Activated CD4-positive, alpha-beta T cell treated with anti-CD3 and anti-CD28 coated beads for 24 hours (primary cell): Measurements from ENCODE around the gene C1QTNF6.
"Not testable (repeated sequence)": the region's sequence is repeated elsewhere in the genome, so short reads cannot be mapped to it uniquely, and the experiment has no call there.

Experiments
- DNase-seq, 2 donors: peaks; one replicate each; pipeline ENCODE4 v3.0.0-alpha.2; 2020; ENCODE audit warnings: low read depth in 2 of 2

C1QTNF6 gene

GRCh38 chr22:37206841-37207821, 19.1 kb upstream of the C1QTNF6 start:
- DNase-seq: no peak

DNA sequence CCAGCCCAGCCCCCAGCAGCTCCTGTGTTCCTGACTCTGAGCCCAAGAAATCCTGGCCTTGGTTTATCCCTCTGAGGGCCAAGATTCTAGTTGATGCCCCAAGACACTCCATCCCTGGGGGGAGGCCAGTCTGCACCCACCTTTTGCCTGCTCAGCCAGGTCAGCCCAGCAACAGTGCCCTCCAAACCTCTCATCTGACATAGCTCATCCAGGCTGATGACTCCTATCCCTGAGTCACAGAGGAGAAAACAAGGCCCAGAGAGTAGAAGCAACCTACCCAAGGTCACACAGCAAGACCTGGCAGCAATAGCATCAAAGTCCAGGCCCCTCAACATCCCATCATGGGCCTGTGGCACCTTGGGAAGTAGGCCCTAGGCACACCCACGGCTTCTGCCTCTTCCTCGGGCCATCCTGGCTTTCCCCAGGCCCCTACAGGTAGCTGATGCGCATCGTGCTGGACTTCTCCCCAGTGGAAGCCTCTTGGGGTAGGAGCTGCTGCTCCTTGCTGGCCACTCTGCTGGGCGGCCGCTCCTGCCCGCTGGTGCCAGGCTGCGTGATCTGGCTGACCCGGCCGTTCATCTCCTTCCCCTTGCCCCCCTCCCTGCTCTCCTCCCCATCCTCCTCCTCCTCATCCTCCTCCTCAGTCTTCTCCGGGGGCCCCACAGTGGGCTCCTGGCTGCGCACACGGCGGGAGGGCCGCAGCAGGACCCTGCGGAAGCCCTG, 18.2 kb upstream of the C1QTNF6 start:
- no peak for DNase-seq

DNA sequence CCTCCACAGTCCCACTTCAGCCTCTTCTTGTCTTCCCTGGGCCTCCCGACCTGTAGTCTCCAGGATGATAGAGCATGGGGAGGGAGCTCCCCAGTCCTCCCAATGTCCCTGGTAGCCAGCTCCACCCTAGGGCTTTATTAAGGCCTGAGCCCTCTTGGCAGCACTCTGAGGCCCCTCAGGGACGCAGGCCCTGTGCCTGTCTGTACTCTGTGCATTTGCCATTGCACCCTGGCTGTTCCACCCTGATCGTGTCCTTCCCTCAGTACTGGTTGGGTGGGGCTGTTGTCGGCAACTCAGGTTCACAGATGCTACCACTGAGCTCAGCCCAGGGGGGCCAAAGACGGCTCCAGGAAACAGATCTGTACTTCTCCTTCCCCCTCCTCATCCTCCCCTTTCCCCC, 17.0 kb upstream of the C1QTNF6 start:
- DNase-seq: no peak

DNA sequence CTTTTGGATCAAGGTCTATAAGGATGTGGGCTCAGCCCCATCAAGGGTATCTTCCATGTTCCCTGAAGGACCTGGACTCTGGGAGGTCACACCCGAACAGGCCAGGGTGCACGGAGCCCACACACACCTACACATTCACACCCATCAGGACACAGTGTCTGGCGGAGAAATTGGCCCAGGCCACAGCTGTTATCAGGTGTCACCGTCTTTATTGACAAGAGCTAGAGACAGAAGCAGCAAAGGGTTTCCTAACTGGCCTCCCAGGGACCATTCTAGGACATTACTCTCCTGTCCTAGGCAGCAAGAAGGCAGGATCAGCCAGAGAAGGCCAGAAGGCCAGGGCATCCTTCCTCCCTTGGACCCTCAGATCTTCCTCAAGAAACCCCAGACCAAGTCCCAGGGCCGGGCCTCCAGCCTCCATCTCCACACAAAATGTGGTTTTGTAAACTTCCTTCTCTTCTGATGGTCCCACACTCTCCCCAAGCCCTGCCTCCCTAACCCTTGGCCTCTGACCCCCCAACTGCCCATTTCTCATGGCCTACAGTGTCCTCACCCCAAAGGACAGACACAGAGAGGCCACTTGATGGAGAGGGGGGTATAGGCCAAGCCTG, 16.1 kb upstream of the C1QTNF6 start:
- no peak for DNase-seq

DNA sequence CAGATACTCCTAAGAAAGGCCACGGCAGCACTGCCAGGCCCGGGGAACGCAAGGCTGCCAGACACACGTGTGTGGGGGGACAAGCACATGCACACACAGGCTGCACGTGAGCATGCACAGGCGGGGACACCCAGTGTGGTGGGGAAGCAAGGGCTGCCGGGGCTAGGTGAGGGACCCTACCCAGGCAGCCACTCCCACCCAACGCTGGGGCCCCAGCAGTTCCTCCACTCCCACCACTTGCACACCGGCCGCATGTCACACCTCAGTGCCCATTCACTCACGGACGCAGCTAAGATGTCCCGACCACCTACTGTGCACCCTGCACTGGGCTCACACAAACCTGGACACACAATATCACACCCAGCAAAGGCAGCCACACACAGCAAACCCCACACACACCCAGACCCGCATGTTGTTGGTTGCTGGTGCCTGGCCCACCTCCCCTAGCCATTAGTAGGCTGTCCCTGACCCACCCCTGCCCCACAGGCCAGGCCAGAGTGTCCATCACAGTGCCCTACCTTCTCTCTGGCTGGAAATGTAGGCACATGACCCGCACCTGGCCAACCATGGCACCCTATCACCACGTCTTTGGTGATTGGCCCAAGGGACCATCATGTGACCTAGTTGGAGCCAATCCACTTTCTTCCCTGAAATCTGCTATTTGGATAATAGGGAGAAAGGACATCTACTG, 15.5 kb upstream of the C1QTNF6 start:
- DNase-seq: no peak

GRCh38 chr22:37202716-37203115, 14.7 kb upstream of the C1QTNF6 start:
- DNase-seq: no peak

DNA sequence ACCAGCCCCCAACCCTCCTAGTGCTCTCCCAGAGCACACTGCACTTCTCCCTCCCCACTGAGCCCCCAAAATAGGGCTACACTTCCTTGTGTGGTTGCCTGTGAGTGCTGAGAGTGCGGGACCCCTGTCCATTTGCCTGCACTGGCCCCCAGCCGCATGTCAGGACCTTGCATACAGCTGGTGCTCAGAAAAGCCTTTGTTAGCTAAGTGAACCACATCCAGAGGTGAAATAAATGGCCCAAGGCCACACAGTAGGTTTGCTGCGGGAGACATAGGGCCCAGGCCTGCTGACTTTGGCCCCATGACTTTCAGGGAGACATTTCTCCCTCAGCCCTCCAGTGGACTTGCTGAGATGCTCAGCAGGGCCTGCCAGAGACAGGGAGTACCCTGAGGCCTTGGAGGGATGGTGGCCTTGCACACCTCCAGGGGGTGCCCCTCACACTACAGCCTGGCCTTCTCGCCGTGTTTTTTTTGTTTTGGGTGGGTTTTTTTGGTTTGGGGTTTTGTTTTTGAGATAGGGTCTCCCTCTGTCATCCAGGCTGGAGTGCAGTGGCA, 14.0 kb upstream of the C1QTNF6 start:
- no peak for DNase-seq

GRCh38 chr22:37201443-37201820, 13.4 kb upstream of the C1QTNF6 start:
- DNase-seq: not testable (repeated sequence)

DNA sequence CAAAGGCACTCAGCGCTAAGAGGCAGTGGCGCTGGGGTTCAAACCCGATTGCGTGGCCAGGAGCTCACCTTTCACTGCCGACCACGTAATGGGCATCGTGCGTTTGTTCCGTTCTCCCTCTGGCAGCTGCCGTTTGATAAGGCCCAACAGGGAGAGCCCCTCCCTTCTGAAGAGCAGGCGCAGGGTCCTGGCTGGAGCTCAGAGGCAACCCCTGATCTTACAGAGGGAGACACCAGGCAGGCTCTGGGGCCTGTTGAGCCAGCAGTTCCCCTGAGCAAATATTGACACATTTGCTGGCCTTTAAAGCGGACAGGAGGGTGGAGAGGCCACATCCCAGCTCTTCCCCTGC, 11.7 kb upstream of the C1QTNF6 start:
- no peak for DNase-seq

- peak; percentile 99 to 100 for DNase-seq
Observed at GRCh38 chr22:37199103-37199759, 11.2 kb upstream of the C1QTNF6 start.

DNA sequence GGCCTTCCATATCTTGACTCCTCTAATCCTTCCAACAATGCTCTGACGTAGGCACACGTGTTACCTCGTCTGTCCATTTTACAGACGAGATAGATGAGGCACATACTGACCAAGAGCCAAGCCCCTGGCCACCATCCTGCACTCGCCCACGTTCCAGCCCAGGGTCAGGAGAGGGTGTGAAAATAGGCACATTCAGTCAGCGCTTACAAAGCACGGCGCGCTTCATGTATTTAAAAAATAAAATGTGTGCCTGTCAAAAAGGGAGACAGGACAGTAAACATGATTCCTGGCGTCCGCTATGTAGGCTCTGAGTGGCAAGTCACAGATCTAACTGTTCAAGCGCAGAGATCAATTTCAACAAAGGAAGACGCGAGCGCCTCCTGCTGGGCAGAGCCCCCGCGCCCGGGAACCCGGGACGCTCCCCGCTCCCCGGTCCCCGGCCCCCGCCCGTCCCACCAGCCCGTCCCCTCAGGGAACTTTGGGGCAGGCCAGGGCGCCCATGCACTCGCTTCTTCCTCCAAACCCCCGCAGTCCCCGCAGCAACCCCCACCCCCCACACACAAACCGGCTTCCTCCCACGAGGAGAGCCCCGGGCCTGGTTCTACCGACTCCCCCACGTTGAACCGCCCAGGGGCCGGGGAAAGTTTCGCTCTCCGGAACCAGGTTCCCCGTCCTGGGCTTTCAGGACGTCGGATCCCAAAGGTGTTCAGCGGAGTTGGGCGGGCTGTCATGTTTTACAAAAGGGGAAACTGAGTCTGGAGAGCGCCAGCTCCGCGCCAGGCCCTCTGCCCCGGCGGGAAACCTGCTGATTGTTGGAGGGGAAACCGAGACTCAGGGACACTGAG, 10.4 kb upstream of the C1QTNF6 start:
- DNase-seq: peak; percentile 94 to 95

DNA sequence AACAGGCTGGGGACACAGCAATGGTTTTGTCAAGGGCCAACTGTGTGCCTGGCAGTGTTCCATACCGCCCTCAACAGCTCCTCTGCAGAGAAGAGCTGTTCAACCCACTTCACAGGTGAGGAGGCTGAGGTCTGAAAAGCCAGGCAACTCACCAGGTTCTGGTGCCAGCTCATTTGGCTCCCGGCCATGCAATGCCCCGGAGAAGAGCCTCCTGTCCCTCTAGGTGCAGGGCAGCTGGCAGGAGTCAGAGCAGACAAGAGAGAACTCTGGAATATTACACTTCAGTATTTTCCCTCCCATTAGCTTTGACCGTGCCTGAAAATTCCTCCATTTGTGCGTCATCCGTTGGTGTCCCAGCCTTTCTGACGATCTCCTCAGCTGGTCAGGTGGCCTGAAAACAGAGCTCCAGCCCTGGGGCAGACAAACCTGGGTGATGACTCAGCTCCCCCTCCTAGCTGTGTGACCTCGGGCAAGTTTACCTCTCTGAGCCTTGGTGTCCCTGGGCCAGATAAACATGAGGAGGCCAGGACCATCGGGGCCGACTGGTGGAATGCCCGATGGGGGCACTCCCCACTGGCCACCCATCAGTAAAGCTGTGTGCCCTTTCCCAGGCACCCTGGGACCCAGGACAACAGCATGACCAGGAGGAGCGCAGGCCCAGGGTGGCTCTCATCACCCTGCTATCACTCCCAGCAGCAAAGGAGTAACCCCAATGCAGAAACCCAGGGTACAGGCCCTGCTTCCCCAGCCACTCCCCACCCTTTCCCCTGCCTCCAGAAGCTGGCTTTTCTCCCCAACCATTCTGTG, 9.6 kb upstream of the C1QTNF6 start:
- DNase-seq: no peak

- no peak for DNase-seq
Observed at GRCh38 chr22:37196539-37197450, 8.7 kb upstream of the C1QTNF6 start.

DNA sequence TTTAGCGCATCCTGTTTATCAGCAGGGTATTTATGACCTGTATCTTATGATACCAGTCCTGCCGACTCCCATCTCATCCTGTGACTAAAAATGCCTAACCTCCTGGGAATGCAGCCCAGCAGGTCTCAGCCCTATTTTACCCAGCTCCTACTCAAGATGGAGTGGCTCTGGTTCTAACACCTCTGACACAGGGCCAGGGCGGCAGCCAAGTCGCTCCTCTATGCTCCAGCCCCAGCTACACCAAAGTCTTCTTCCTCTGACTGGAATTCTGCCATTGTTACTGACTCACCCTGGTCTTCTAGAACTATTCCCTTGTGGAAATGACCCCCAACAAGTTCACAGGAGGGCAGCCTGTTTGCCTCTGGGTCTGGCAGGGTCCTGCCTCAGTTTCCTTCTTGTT, 7.9 kb upstream of the C1QTNF6 start:
- DNase-seq: no peak

- no peak for DNase-seq
Observed at GRCh38 chr22:37194750-37195149, 6.7 kb upstream of the C1QTNF6 start.

- DNase-seq: peak; percentile 34 to 38
Observed at GRCh38 chr22:37193629-37194191, 5.7 kb upstream of the C1QTNF6 start.

- DNase-seq: no peak
Observed at GRCh38 chr22:37192741-37193140, 4.7 kb upstream of the C1QTNF6 start.

DNA sequence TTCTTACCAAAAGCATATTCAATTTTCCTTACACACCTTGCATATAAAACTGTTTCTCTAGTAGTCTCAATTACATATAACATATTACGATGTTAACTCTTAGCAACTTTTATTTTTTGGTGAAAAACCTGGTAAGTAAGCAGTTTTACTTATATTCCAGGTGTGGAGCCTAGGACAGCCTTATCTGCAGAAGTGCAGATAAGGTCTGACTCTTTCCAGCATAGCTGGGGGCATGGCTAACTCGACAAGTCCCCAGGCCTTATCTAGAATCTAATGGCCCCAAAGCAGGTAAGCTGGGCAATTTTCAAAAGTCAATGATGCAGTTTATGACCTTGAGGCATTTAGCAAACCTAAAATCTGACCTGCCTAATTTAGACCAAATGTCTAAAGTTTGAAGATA, 4.2 kb upstream of the C1QTNF6 start:
- DNase-seq: no peak
